AG04450 (cell line): Measurements from ENCODE around the gene TLDC2. TPM values are rescaled to one million over a fixed set of nuclear protein-coding genes. Genes with fewer than 3 reads are reported as not detected.
"Not testable (repeated sequence)": the region's sequence is repeated elsewhere in the genome, so short reads cannot be mapped to it uniquely, and the experiment has no call there.

Source experiments
- CTCF ChIA-PET: fragments of 300-600, 350-600 bp; formaldehyde crosslinking; extraction: SDS; loops from one replicate; lab custom pipeline; 2022; ENCODE audit warnings: antibody characterized with exemption, inconsistent platforms; lab: Charles Lee
- POLR2A ChIA-PET: fragments of 350-600 bp; formaldehyde crosslinking; extraction: SDS; loops from one replicate; lab custom pipeline; 2021; ENCODE audit warnings: antibody characterized with exemption, inconsistent platforms; lab: Yijun Ruan, JAX
- DNase-seq: peaks from one replicate; pipeline ENCODE4 v3.0.0-alpha.2; 2011; ENCODE audit warnings: low read depth, low spot score
- H3K27ac ChIP-seq: one replicate; pipeline ENCODE4 v1.5.1; 2012; ENCODE audit warnings: low read depth, low read length, control low read depth
- H3K27me3 ChIP-seq: one replicate; pipeline ENCODE4 v1.6.0; 2012; ENCODE audit warnings: low read length; ENCODE audit not compliant: control insufficient read depth, insufficient read depth
- H3K4me3 ChIP-seq: 2 replicates; pipeline ENCODE4 v1.5.1; 2011; ENCODE audit warnings: mild to moderate bottlenecking, low read depth, low read length, control low read depth
- H3K9me3 ChIP-seq: 2 replicates; pipeline ENCODE4 v1.5.1; 2012; ENCODE audit warnings: low read length; ENCODE audit not compliant: control insufficient read depth, insufficient read depth
- CTCF ChIP-seq: IDR thresholded peaks from 2 replicates; pipeline ENCODE4 v1.5.1; 2011; ENCODE audit warnings: low read depth, low read length, control low read depth, inconsistent platforms
- polyA plus RNA-seq: library from polyadenylated mRNA; depleted of rRNA; stranded (reverse); fragments of >200 nt; gene quantifications from 2 replicates; pipeline ENCODE4 v1.2.3, GENCODE V29; 2011

TLDC2 gene
- polyA plus RNA-seq, 1 experiment: 0.57 TPM

DNA sequence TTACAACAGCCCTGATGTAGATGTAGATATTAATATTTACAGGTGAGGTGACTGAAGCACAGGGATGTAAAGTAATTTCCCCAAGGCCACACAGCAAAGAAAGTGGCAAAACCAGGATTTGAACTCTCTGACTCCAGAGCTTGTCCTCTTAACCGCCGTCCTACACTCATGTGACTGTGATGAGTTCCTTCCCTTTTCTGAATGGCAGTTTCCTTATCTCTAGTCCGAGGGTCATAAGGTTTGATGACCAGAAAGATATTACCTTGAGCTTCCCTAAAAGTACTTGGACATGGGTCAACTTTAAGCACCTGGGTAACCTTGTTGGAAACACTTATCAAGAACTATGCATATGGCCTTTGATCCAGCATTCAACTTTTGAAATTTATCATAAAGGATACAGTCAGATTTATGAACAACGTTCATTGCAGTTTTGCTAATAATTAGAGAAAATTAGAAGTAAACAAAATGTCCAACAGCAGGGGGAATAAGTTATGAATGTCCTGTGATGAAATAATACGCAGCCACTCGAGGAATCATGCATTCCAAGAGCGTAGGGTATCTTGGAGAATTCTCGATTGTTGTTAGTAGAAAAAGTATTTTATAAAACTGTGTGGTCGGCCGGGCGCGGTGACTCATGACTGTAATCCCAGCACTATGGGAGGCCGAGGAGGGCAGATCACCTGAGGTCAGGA lies 2.3 kb upstream of the TLDC2 start:
- CTCF ChIA-PET: interaction anchor here (0.9 to 2.7 kb wide), 3 partner anchors 10 to 45 kb away, joined by 3 to 10 read pairs (median 10); a partner anchor contains a TSS
- no peak overlapping the region for H3K27ac ChIP-seq
- H3K9me3 ChIP-seq: no peaks in the 10 kb centered on the region; the same call in 1 of the 2 replicates
- TF ChIP-seq CTCF: no peak
- POLR2A ChIA-PET: no interaction called here
- H3K4me3 ChIP-seq: no peak overlapping the region
- no peak for DNase-seq
- H3K27me3 ChIP-seq: peaks cover 5% of the 10 kb centered on the region

DNA sequence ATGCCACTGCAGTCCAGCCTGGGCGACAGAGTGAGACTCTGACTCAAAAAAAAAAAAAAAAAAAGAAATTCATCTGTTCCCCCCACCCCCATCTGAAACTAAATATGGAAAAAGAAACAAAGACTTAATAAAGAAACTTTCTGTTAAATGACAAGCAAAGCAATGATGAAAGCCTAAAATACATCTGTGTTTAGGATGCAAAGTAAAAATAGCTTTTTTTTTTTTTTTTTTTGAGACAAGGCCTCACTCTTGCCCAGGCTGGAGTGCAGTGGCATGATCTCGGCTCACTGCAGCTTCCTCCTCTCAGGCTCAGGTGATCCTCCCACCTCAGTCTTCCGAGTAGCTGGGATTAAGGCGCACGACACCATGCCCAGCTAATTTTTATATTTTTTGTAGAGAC lies 845 bp upstream of the TLDC2 start:
- H3K27ac ChIP-seq, CTCF ChIA-PET, DNase-seq, H3K9me3 ChIP-seq, H3K4me3 ChIP-seq: not testable (repeated sequence)
- H3K27me3 ChIP-seq: peaks cover 11% of the 10 kb centered on the region
- POLR2A ChIA-PET: interaction anchor here (0.7 kb wide), 1 partner anchor 24 kb away, joined by 4 read pairs; no protein-coding TSS in a partner anchor

GRCh38 chr20:36876473-36876833 lies 515 bp downstream of the TLDC2 start:
- TF ChIP-seq CTCF: no peak
- no peak for DNase-seq
- CTCF ChIA-PET: interaction anchor here (0.7 kb wide), 1 partner anchor 31 kb away, joined by 5 read pairs; no protein-coding TSS in a partner anchor

GRCh38 chr20:36878941-36879340 lies 3.0 kb downstream of the TLDC2 start:
- POLR2A ChIA-PET: no interaction called here
- DNase-seq: no peak
- Histone ChIP-seq H3K27me3 (peaks cover 15% of the 10 kb centered on the region), H3K9me3 (no peaks in the 10 kb centered on the region), H3K4me3 (no peak overlapping the region), H3K27ac (no peak overlapping the region)
- CTCF ChIA-PET: no interaction called here
- no peak for TF ChIP-seq CTCF

More at GRCh38 chr20:36876473-36876833, 515 bp downstream of the TLDC2 start:
- Histone ChIP-seq H3K27me3 (peaks cover 15% of the 10 kb centered on the region), H3K4me3 (no peak overlapping the region), H3K9me3 (no peaks in the 10 kb centered on the region), H3K27ac (no peak overlapping the region)
- POLR2A ChIA-PET: no interaction called here

DNA sequence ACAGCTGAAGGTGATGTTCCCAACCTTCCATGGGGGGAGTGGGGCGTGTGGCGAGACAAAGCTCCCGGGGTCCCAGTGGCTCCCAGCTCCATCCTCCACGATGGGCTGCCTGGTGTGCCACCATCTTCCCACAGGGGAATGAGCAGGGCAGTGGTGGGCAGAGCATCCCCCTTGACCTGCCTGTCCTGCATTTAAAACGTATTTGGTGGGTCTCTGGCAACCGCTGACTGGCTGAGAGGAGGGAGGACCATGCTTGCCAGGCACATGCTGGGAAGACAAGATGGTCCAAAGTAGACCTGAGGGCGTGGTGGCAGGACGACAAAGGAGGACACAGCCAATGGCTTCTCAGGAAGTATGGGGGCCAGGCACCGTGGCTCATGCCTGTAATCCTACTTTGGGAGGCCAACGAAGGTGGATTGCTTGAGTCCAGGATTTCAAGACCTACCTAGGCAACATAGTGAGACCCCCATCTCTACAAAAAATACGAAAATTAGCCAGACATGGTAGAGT lies 4.9 kb downstream of the TLDC2 start:
- POLR2A ChIA-PET: no interaction called here
- CTCF ChIA-PET: interaction anchor here (1.4 kb wide), 1 partner anchor 107 kb away, joined by 3 read pairs; no protein-coding TSS in a partner anchor
- no peak for TF ChIP-seq CTCF

More for the DNA sequence above, 4.9 kb downstream of the TLDC2 start:
- Histone ChIP-seq H3K4me3 (no peak overlapping the region), H3K27me3 (peaks cover 15% of the 10 kb centered on the region), H3K9me3 (no peaks in the 10 kb centered on the region), H3K27ac (no peak overlapping the region)
- no peak for DNase-seq
